GM19467 (cell line): ENCODE data around the gene NPPA.
"Not testable (repeated sequence)": the region's sequence is repeated elsewhere in the genome, so short reads cannot be mapped to it uniquely, and the experiment has no call there.

Source experiments
- ATAC-seq: cut with Tn5 transposase; IDR thresholded peaks from one replicate; pipeline ENCODE4 v1.9.1; 2021; ENCODE audit warnings: mild to moderate bottlenecking, moderate library complexity; ENCODE audit not compliant: unreplicated experiment

NPPA gene

DNA sequence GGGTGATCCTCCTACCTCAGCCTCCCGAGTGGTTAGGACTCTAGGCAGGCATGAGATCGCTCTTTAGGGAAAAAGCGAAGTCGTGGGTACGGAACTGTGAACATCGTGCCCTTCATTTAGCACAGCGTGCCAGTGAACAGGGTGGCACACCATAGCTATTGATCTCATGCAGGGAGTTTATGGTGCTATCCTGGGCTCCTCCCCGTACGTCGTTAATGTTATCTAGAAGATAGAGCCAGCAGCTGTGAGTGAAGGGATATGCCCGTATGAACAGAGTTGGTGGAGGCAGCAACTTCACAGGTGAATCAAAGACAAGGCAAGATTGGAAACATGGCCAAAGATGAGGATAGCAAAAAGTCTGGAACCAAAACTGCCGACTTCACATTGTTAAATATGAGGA is 30.4 kb downstream of the NPPA start:
- ATAC-seq = no peak

DNA sequence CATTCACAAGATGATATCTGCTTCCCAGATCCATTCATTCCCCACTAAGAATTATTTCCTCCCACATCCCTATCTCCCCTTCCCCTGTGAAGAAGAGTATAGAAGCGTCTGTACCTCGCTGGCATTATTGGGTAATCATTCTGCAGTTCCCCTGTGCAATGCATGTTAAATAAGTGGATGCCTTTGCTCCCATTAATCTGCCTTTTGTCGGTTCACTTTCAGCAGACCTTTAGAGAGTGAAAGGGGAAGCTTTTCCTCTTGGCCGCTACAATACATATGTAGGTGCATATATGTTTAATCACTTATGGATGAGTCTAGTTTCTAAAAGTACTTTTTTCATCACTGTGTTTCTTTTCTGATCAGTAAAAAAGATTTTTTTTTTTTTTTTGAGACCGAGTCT is 34.6 kb downstream of the NPPA start:
- no peak for ATAC-seq

GRCh38 chr1:11807133-11807532 is 40.5 kb downstream of the NPPA start:
- ATAC-seq = no peak

GRCh38 chr1:11806307-11806936 is 41.2 kb downstream of the NPPA start:
- ATAC-seq = peak; percentile 32

- ATAC-seq = peak; percentile 81
Observed at GRCh38 chr1:11805422-11806306, 41.9 kb downstream of the NPPA start, which contains the start of the genes CLCN6 and MTHFR. Gene CLCN6, plus strand, starts transcription at chr1:11806191. Its CDS starts 72 bp downstream, at chr1:11806263. Gene MTHFR, minus strand, starts transcription at chr1:11805964. Its CDS starts 2,848 bp downstream, at chr1:11803116.

DNA sequence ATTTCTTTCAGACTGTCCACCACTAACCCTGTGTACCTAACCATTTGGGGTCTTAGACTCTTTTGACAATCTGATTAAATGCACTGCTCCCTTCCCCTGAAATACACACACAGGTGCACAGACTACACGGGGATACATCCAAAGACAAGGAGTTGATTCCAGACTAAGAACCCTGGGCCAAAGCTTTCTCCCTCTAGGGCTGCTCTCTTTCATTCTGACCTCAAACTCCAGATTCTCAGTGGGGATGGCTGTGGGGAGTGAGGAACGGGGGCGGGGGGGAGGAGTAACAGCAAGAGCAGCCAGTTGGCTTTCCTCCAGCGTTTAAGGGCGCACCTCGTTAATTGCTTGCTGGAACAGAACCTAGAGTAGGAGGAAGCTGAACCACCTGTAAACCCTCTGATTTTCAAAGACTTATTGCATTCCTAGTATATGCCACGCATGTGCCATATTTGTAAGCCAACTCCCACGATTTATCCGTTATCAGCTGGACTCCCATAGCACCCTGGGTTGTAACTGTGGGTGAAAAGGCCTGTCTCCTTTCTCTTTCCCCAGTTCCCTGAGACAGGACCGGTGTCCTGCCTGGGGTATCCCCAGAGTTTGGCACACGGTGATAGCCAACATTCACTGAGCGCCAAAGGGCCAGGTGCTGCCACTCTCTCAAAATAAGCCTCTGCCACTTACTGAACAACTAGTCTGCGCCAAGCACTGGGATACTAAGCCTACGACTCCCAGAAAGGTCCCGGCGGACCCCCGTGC is 42.7 kb downstream of the NPPA start:
- no peak for ATAC-seq

DNA sequence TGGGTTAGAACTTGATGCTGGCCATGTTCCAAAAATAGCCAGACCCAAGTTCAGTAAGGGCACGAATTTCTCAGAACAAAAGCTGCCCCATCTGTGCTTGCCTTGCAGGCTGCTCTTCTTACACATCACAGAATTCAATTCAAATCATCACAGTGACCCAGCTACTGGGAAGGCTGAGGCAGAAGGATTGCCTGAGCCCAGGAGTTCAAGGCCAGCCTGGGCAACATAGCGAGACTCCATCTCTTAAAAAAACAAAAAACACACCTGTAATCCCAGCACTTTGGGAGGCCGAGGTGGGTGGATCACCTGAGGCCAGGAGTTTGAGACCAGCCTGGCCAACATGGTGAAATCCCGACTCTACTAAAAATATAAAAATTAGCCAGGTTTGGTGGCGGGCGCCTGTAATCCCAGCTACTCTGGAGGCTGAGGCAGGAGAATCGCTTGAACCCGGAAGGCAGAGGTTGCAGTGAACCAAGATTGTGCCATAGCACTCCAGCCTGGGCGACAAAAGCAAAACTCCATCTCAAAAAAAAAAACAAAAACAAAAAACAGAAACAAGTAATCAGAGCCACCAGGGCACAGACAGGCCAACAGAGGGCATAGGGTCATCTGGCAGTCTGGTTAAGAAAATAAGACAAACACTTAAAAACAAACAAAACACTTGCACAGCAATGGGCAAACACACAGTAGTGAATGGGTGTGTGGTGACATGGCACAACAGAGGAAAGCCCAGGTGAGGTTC is 43.5 kb downstream of the NPPA start:
- ATAC-seq = not testable (repeated sequence)

DNA sequence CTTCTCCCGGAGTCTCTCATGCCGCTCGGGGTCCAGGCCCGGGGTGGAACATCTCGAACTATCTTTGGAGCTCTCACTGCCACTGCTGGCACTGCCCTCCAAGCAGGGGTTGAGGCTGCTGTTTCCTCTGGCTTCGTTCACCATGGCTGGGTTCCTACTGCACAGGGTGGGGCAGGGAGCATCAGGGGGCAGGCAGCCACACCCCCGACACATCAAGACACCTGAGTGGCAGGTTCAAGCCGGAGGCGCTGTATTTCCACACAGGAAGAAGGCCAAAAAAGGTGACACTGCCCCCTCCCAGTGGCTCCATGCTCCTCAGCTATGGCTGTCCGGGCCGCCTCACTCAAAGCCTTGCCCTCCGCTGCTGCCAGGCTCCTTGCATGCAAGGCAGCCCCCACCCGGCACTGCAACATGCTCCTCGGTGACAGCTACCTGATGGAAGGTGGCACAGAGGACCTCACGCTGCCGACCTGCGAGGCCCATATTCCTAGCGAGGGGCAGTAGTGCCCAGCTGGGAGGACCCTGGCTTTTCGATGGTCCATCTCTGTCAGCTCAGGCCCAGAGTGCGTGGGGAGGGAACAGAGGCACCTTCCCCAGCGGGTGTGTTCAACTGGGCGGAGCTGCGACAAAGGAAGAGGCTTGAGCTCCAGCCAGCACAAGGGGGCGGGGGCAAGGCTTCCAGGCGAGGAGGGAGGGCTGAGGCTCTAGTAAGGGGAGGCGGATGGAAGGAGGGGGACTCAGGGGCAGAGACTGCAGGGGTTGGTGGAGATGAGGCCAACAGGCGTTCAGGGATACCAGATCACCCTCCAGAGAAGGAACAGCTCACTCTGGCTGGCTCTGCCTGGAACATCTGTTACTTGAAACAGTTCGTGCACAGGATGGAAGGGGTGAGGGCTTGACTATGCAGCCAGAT is 44.4 kb downstream of the NPPA start:
- ATAC-seq = no peak

- no peak for ATAC-seq
Observed at GRCh38 chr1:11802616-11802972, 45.0 kb downstream of the NPPA start.

- no peak for ATAC-seq
Observed at GRCh38 chr1:11800756-11801433, 46.7 kb downstream of the NPPA start.

DNA sequence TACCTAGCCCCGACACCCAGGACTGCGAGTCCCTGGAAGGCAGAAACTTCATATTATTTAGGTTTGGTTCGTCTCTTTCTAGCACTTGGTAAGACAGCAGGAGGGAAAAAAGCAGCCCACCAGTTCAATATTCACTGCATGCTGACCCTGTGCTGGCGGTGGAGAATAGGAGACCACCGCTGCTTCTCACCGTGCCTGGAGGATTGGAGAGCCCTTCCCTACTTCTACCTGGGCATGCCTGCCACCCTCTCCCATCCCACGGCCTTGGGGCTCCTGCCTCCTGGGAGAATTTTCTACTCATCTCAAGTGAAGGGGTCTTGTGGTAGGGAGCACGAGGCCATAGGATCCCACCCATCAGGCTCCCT is 47.2 kb downstream of the NPPA start:
- no peak for ATAC-seq

DNA sequence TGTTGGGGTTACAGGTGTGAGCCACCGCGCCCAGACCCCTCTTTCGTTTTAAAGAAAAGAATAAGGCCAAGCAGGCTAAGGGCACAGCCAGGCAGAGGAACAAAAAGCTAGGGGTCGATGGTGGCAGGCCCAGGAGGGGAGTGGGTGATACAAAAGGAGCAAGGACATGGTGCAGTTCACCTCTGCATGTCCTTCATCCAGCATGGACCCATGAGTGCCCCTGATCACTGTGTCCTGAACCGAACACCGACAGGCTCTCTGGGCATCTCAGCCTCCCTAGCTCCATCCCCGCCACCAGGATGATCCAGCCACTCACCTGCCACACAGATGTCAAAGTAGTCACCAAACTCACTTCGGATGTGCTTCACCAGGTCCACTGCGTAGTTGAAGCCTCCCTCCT is 47.7 kb downstream of the NPPA start:
- no peak for ATAC-seq

DNA sequence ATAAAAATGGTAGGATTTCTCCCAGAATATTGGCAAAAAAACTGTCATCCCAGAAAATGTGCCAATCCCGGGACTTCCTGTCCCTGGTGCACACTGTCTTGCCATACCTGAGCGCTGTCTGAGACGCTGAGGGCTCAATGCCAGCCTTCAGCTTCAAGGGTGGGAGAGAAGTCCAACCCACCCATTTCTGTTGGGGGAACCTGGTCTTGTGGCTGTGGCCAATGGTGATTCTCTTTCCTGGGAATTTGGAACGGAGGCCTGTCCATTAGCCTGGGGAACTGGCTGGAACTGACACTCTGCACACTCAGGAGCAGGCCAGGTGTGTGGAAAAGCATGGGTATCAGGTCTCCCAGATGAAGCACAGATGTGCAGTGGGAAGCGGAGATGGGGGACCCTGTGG is 48.5 kb downstream of the NPPA start:
- ATAC-seq = no peak

GRCh38 chr1:11797525-11798216 is 49.9 kb downstream of the NPPA start:
- no peak for ATAC-seq

GRCh38 chr1:11796036-11796828 is 51.4 kb downstream of the NPPA start:
- ATAC-seq = no peak
